Right renal cortex interstitium (tissue), 3 donors: ENCODE measurements around the gene APOL5. TPM values are rescaled to one million over a fixed set of nuclear protein-coding genes. Genes with fewer than 3 reads are reported as not detected.

ENCODE experiments used
- DNase-seq, 3 donors: peaks; one replicate each; pipeline ENCODE4 v3.0.0-alpha.2; 2013; ENCODE audit warnings: low read depth in 3 of 3, low spot score in 2 of 3
- polyA plus RNA-seq, 3 donors: library from polyadenylated mRNA; unstranded; fragments of 120-200 nt; gene quantifications; one replicate each; pipeline ENCODE4 v1.2.1, GENCODE V29; 2013; ENCODE audit not compliant: insufficient read length in 3 of 3

APOL5 gene
- polyA plus RNA-seq, 3 donors, result 0.17 TPM; not detected in 2

- no peak for DNase-seq
Observed at GRCh38 chr22:35739076-35739930, 21.6 kb downstream of the APOL5 start.

- DNase-seq, result no peak
Observed at GRCh38 chr22:35739931-35740380, 22.3 kb downstream of the APOL5 start.

GRCh38 chr22:35740616-35741015 is 22.9 kb downstream of the APOL5 start:
- no peak for DNase-seq

- no peak for DNase-seq
Observed at GRCh38 chr22:35742342-35743100, 24.8 kb downstream of the APOL5 start.

GRCh38 chr22:35743326-35743860 is 25.7 kb downstream of the APOL5 start:
- DNase-seq, result no peak

- no peak for DNase-seq
Observed at GRCh38 chr22:35746248-35746647, 28.6 kb downstream of the APOL5 start.

GRCh38 chr22:35746946-35747703 is 29.5 kb downstream of the APOL5 start:
- no peak for DNase-seq

GRCh38 chr22:35749808-35750207 is 32.1 kb downstream of the APOL5 start:
- DNase-seq, result no peak

- DNase-seq, result no peak
Observed at GRCh38 chr22:35752006-35752862, 34.6 kb downstream of the APOL5 start.

- DNase-seq, result no peak
Observed at GRCh38 chr22:35752863-35753189, 35.2 kb downstream of the APOL5 start.

- no peak for DNase-seq
Observed at GRCh38 chr22:35754761-35755160, 37.1 kb downstream of the APOL5 start.

- no peak for DNase-seq
Observed at GRCh38 chr22:35756722-35757121, 39.0 kb downstream of the APOL5 start.

- DNase-seq, result no peak
Observed at GRCh38 chr22:35758394-35758793, 40.7 kb downstream of the APOL5 start.

- no peak for DNase-seq
Observed at GRCh38 chr22:35761037-35761436, 43.4 kb downstream of the APOL5 start.

- no peak for DNase-seq
Observed at GRCh38 chr22:35766654-35767580, 49.2 kb downstream of the APOL5 start.

GRCh38 chr22:35769974-35770373 is 52.3 kb downstream of the APOL5 start:
- DNase-seq, result no peak

GRCh38 chr22:35775339-35775738 is 57.7 kb downstream of the APOL5 start:
- no peak for DNase-seq

GRCh38 chr22:35777335-35777975 is 59.8 kb downstream of the APOL5 start:
- DNase-seq, result no peak
